Activated CD8-positive, alpha-beta T cell treated with anti-CD3 and anti-CD28 coated beads for 36 hours (primary cell): ENCODE data around the gene AADACL4. TPM values are rescaled to one million over a fixed set of nuclear protein-coding genes. Genes with fewer than 3 reads are reported as not detected.
"Not testable (repeated sequence)": the region's sequence is repeated elsewhere in the genome, so short reads cannot be mapped to it uniquely, and the experiment has no call there.

ENCODE experiments used
- ATAC-seq: fragments of 200-7000 bp; cut with Tn5 transposase; one replicate; pipeline ENCODE4 v1.10.0; 2021; ENCODE audit warnings: mild to moderate bottlenecking, moderate library complexity
- CTCF ChIA-PET: fragments of 350-600 bp; sonication (Branson Sonifier 250); formaldehyde crosslinking; loops from one replicate; lab custom pipeline; 2021; ENCODE audit warnings: antibody characterized with exemption; lab: Charles Lee
- POLR2A ChIA-PET: fragments of 350-600 bp; sonication (Branson Sonifier 250); formaldehyde crosslinking; loops from one replicate; lab custom pipeline; 2021; ENCODE audit warnings: antibody characterized with exemption; lab: Charles Lee
- DNase-seq: peaks from one replicate; pipeline ENCODE4 v3.0.0-alpha.2; 2020
- H3K27ac Mint-ChIP-seq: one replicate; pipeline ENCODE4 v1.8.0; 2021; ENCODE audit warnings: mild to moderate bottlenecking, mixed read lengths
- H3K27me3 Mint-ChIP-seq: one replicate; pipeline ENCODE4 v1.8.0; 2021; ENCODE audit warnings: mixed read lengths
- H3K36me3 Mint-ChIP-seq: one replicate; pipeline ENCODE4 v1.8.0; 2021; ENCODE audit warnings: low read depth, mixed read lengths
- H3K4me1 Mint-ChIP-seq: one replicate; pipeline ENCODE4 v1.8.0; 2021; ENCODE audit warnings: low read depth, mixed read lengths
- H3K4me3 Mint-ChIP-seq: one replicate; pipeline ENCODE4 v1.8.0; 2021; ENCODE audit warnings: mild to moderate bottlenecking, moderate library complexity, mixed read lengths
- H3K9me3 Mint-ChIP-seq: one replicate; pipeline ENCODE4 v1.8.0; 2021; ENCODE audit warnings: mixed read lengths
- intact Hi-C: fragments of 100-400 bp; cut with micrococcal nuclease; formaldehyde crosslinking; loops from one replicate; pipeline ENCODE4 v1.10.0; 2022
- total RNA-seq, 2 experiments: library from RNA; stranded (reverse); gene quantifications; one replicate each; pipeline ENCODE4 v1.2.3, GENCODE V29; 2021
- TF ChIP-seq, protein P1 (sequence below): fragments of 200-600 bp; IDR thresholded peaks from one replicate; pipeline ENCODE4 v1.8.0; 2022; ENCODE audit warnings: antibody characterized with exemption, mild to moderate bottlenecking

The AADACL4 gene
- total RNA-seq, 2 experiments from 2014 or later: not detected

DNA sequence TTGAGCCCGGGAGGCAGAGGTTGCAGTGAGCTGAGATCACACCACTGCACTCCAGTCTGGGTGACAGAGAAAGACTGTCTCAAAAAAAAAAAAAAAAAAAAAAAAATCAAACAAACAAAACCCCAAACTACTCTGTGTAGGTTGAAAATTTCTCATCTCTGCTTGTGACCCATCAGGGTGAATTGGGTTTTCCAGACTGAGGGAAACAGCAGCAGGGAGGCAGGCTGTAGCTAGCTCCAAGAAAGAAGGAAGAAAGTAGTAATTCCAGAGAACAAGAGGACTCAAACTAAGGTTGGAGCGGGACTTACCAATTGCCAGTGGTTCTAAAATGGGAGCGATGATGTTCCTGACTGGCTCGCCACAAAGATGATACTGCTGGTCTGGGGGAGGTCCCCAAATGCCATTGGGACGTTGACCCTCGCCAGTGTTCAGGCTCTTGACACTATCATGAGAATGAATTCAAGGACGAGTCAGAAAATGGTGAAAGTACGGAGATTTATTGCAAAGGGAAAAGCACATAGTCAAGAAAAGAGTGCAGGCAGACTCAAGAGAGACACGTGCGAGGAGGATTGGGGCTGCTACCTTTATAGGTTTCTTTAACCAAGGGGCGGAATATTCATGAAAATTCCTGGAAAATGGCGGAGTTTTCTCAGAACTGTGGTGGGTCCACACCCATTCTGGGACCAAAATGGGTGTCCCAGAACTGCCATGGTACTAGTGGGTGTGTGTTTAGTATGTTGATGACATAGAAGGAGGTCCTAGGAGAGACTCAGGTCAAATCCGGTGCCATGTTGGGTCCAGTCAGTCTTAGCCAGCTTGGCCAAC, 13.4 kb downstream of the AADACL4 start:
- ATAC-seq: no peak
- no peak for DNase-seq
- POLR2A ChIA-PET: no interaction called here
- CTCF ChIA-PET: interaction anchor here (0.9 to 5.2 kb wide), 13 partner anchors 8 to 532 kb away, joined by 3 to 128 read pairs (median 6); no protein-coding TSS in a partner anchor
- Mint-ChIP-seq H3K36me3 (no peaks in the 10 kb centered on the region), H3K4me3 (no peak overlapping the region), H3K27me3 (peaks cover 6% of the 10 kb centered on the region), H3K4me1 (peaks cover 7% of the 10 kb centered on the region), H3K9me3 (no peaks in the 10 kb centered on the region), H3K27ac (no peak overlapping the region)
- intact Hi-C loops: loop anchor here (10.0 kb wide), 2 partner anchors 342 to 382 kb away; no protein-coding TSS in a partner anchor
- TF ChIP-seq, protein P1, sequence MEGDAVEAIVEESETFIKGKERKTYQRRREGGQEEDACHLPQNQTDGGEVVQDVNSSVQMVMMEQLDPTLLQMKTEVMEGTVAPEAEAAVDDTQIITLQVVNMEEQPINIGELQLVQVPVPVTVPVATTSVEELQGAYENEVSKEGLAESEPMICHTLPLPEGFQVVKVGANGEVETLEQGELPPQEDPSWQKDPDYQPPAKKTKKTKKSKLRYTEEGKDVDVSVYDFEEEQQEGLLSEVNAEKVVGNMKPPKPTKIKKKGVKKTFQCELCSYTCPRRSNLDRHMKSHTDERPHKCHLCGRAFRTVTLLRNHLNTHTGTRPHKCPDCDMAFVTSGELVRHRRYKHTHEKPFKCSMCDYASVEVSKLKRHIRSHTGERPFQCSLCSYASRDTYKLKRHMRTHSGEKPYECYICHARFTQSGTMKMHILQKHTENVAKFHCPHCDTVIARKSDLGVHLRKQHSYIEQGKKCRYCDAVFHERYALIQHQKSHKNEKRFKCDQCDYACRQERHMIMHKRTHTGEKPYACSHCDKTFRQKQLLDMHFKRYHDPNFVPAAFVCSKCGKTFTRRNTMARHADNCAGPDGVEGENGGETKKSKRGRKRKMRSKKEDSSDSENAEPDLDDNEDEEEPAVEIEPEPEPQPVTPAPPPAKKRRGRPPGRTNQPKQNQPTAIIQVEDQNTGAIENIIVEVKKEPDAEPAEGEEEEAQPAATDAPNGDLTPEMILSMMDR: no peak

DNA sequence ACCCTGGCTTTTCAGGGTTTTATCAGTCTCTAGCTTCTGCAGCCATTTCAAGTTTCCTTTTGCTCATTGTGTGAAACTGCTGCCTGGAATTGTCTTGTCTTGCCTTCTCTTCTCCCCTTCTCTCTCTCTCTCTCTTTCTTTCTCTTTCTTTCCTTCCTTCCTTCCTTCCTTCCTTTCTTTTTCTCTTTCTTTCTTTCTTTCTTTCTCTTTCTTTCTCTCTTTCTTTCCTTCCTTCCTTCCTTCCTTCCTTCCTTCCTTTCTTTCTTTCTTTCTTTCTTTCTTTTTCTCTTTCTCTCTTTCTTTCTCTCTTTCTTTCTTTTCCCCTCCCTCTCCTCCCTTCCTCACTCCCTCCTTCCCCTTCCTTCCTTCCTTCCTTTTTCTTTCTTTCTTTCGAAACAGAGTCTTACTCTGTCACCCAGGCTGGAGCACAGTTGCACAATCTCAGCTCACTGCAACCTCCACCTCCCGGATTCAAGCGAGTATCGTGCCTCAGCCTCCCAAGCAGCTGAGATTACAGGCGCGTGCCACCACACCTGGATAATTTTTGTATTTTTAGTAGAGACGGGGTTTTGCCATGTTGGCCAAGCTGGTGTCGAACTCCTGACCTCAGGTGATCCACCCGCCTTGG, 14.1 kb downstream of the AADACL4 start:
- not testable (repeated sequence) for H3K36me3 Mint-ChIP-seq, ATAC-seq, H3K4me1 Mint-ChIP-seq, H3K9me3 Mint-ChIP-seq, DNase-seq, H3K27ac Mint-ChIP-seq, H3K4me3 Mint-ChIP-seq, H3K27me3 Mint-ChIP-seq
- intact Hi-C loops: loop anchor here (10.0 kb wide), 2 partner anchors 343 to 383 kb away; no protein-coding TSS in a partner anchor
- CTCF ChIA-PET: interaction anchor here (0.6 to 5.2 kb wide), 46 partner anchors 9 to 547 kb away, joined by 3 to 128 read pairs (median 5); partner anchors contain the start of gene DHRS3
- POLR2A ChIA-PET: interaction anchor here (0.7 kb wide), 1 partner anchor 611 kb away, joined by 3 read pairs; no protein-coding TSS in a partner anchor

DNA sequence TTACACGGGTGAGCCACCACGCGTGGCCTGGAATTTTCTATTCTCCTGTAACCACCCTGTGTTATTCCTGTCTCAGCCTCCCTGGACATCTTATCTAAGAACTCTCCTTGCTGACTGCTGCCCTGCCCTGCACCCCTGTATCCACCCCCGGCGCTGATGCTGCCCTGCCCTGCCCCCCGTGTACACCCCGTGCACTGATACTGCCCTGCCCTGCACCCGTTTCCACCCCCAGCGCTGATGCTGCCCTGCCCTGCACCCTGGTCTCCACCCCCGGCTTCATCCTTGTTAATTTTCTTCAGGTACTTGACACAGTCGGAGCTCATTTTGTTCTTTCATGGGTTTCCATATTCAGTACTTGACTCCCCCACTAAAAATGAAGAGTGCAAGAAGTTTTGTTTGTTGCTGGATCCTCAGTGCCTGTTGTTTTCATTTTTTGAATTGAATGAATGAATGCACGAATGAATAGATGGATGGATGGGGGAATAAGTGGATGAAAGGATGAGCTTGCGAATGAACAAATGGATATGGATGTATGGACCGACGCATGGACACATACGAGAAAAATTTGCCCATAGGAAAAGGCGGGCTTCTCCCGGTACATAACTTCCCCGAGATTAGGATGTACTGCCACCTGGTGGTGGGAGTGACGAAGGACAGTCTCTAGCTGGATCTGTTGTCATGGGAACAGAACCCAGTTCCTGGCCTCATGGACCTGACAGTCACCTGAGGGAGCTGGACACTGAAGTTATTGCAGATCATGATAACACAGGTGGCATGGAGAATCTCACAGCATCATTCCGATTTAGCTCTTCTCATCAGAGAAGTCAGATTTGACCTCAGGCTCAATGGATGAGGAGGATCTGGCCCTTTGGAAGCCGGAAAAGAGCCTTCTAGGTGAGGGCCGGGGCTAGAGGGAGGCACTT, 14.9 kb downstream of the AADACL4 start:
- ChIA-PET POLR2A (interaction anchor here (0.5 to 0.7 kb wide), 3 partner anchors 8 to 612 kb away, joined by 3 read pairs; no protein-coding TSS in a partner anchor), CTCF (interaction anchor here (0.6 to 5.2 kb wide), 68 partner anchors 8 to 548 kb away, joined by 3 to 128 read pairs (median 4); partner anchors contain the start of genes AADACL4 and DHRS3)
- peak overlapping the region; percentile 22 for H3K4me3 Mint-ChIP-seq
- peak; percentile 78 for DNase-seq
- TF ChIP-seq, protein P1: peak; percentile 97
- H3K27ac Mint-ChIP-seq: no peak overlapping the region
- intact Hi-C loops: loop anchor here (10.0 kb wide), 2 partner anchors 344 to 384 kb away; no protein-coding TSS in a partner anchor
- peaks cover 7% of the 10 kb centered on the region for H3K4me1 Mint-ChIP-seq
- peaks cover 6% of the 10 kb centered on the region for H3K27me3 Mint-ChIP-seq
- no peaks in the 10 kb centered on the region for H3K36me3 Mint-ChIP-seq
- H3K9me3 Mint-ChIP-seq: no peaks in the 10 kb centered on the region
- ATAC-seq: peak; percentile 90

DNA sequence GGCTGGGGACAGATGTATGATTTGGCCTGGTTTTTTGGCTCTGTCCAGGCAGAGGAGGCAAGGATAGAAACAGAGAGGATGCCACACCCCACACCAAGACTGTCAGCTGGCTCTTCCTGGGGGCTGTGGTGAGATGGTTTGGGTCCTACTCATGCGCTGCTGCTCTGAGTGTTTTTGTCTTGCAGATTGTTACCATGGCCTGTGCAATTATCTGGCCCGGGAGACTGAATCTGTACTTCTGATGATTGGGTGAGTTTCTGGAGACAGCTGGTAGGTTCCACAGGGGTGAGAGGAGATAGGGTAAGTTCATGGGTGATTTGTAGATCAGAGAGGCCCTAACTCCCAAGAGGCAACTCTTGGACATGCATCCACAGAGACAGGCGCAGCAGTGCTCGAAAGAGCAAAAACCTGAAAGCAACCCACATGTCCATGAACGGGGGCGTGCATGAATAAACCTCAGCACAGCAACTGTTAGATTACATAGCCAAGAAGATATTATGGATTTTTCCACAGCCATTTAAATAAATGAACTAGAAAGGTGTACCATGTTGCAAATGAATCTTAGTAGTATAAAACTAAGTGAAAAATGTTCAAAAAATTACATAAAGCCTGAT, 17.8 kb downstream of the AADACL4 start:
- intact Hi-C loops: no loop called here
- H3K4me3 Mint-ChIP-seq: no peak overlapping the region
- peaks cover 6% of the 10 kb centered on the region for H3K27me3 Mint-ChIP-seq
- TF ChIP-seq, protein P1: no peak
- no peak overlapping the region for H3K27ac Mint-ChIP-seq
- CTCF ChIA-PET: no interaction called here
- POLR2A ChIA-PET: no interaction called here
- H3K9me3 Mint-ChIP-seq: no peaks in the 10 kb centered on the region
- DNase-seq (no peak), ATAC-seq (no peak)
- H3K4me1 Mint-ChIP-seq: peaks cover 7% of the 10 kb centered on the region
- no peaks in the 10 kb centered on the region for H3K36me3 Mint-ChIP-seq
